Right lobe of liver (tissue), 6 donors: Measurements from ENCODE around the gene KCNQ1. TPM values are rescaled to one million over a fixed set of nuclear protein-coding genes. Genes with fewer than 3 reads are reported as not detected.

Source experiments
- ATAC-seq, 4 donors: fragments of 200-7000 bp; cut with Tn5 transposase; one replicate each; pipeline ENCODE4 v1.9.1; 2020; ENCODE audit warnings: mild to moderate bottlenecking in 4 of 4, moderate library complexity in 4 of 4
- DNase-seq, 3 donors: peaks; one replicate each; pipeline ENCODE4 v3.0.0-alpha.2; 2020
- H3K27ac ChIP-seq, 3 donors: fragments of 200-600 bp; one replicate each; pipeline ENCODE4 v1.8.0; 2022
- H3K27me3 ChIP-seq, 2 donors: fragments of 200-600 bp; one replicate each; pipeline ENCODE4 v1.8.0; 2022
- H3K36me3 ChIP-seq, 4 donors: fragments of 200-600 bp; sonication (generic) in 1 of 4; one replicate each; pipeline versions ENCODE4 v1.5.1 to v1.8.0; 2017 to 2022; ENCODE audit warnings: control low read depth in 1 of 4
- H3K4me1 ChIP-seq, 4 donors: fragments of 200-600 bp; sonication (generic) in 1 of 4; one replicate each; pipeline versions ENCODE4 v1.5.1 to v1.8.0; 2017 to 2022; ENCODE audit warnings: control low read depth in 1 of 4
- H3K4me3 ChIP-seq, 3 donors: fragments of 200-600 bp; one replicate each; pipeline ENCODE4 v1.8.0; 2022
- H3K9me3 ChIP-seq, 4 donors: fragments of 200-600 bp; sonication (generic) in 1 of 4; one replicate each; pipeline versions ENCODE4 v1.5.1 to v1.8.0; 2017 to 2022; ENCODE audit warnings: control low read depth in 1 of 4
- POLR2A ChIP-seq: fragments of 450-650 bp; IDR thresholded peaks from one replicate; pipeline ENCODE4 v1.6.1; 2017; ENCODE audit warnings: antibody characterized with exemption, mild to moderate bottlenecking
- WGBS: methylation state at CpG from one replicate; pipeline ENCODE4 v1.1.6; 2018; ENCODE audit warnings: low coverage, low lambda C conversion rate; ENCODE audit not compliant: insufficient coverage; ENCODE audit errors: missing lambda C conversion rate; 5-methylcytosine and 5-hydroxymethylcytosine counted together
- intact Hi-C, 2 donors: fragments of 100-400 bp; cut with DNase I; formaldehyde crosslinking; loops; one replicate each; pipeline versions ENCODE4 v1.11.2 to v1.14.1; 2022
- total RNA-seq, 6 experiments: library from RNA; depleted of rRNA in 2 of 6; stranded (reverse); fragments of >200 nt in 2 of 6; fragmentation: NEBNext Ultra II Directional in 3 of 6; extraction: Animal tissue kit (Norgen Biotek cat#: 25700) in 3 of 6; gene quantifications; one replicate each; pipeline versions ENCODE4 v1.1.0 to v1.2.4, GENCODE V29; 2016 to 2023
- TF ChIP-seq, protein P1 (sequence below), 4 donors: fragments of 200-600 bp in 3 of 4; fragments of 450-650 bp in 1 of 4; IDR thresholded peaks; one replicate each; pipeline versions ENCODE4 v1.5.1 to v1.8.0; 2016 to 2022; ENCODE audit warnings: antibody characterized with exemption in 4 of 4, mild to moderate bottlenecking in 2 of 4
- donor health status: DM: no; HTN: yes; CAD: no.
- donor health status: DM: no; HTN: no; CAD: no.
- donor health status: DM: no; HTN: no; CAD: no.
- donor health status: DM: no; HTN: yes; CAD: no.
- donor health status: DM: no; HTN: yes; CAD: no.

Gene KCNQ1
- total RNA-seq, 6 experiments from 2014 or later: 0.61 to 2.4 (median 1.8) TPM

DNA sequence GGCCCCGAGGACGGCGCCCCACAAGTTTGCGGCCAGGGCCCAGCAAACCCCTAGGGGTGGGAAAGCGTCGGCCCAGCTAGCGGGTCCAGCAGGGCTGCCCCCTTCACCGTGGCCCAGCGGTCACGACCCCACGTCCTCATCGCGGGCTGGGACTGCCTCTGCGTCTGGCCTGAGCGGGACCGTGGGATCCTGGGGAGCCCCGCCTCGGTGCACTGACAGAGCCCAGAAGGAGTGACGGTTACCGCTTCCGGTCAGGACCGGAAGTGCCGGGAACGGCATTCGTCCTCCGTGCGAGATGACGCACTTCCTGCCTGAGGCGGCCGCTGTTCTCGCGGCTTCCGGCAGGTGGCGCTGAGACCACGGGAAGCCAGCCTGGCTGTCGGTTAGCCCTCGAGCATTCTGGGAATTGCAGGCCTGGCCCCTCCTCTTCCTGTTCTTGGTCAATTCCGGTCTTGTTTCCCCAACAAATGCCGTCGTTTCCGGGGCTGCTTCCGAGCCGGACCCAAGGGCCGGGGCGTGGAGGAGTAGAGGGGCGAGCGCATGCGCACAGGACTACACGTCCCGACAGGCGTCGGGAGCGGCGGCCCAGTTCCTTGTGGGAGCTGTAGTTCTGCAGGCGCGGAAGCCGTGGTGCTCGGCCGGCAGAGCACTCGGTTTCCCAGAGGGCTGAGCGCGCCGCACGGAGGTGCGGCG lies 44.6 kb upstream of the KCNQ1 start, which contains the start of gene TSSC4:
Gene TSSC4 (plus strand): TSS at position 682 of the 693 bp plus-strand sequence. CDS start 1,884 bp downstream, outside the sequence.
- peak within 1 kb of the TSS; percentile 94 to 95 (median 94) for H3K27ac ChIP-seq
- H3K9me3 ChIP-seq: no peaks in the 10 kb centered on the region
- WGBS: 0% methylated on average over 16 of the region's 66 CpGs
- DNase-seq: peak; percentile 100
- no peaks in the 10 kb centered on the region for H3K27me3 ChIP-seq
- peak; percentile 86 to 91 (median 90) for ATAC-seq
- peak within 1 kb of the TSS; percentile 59 to 100 (median 92) for H3K4me3 ChIP-seq
- peak; percentile 81 for TF ChIP-seq POLR2A
- TF ChIP-seq, protein P1, sequence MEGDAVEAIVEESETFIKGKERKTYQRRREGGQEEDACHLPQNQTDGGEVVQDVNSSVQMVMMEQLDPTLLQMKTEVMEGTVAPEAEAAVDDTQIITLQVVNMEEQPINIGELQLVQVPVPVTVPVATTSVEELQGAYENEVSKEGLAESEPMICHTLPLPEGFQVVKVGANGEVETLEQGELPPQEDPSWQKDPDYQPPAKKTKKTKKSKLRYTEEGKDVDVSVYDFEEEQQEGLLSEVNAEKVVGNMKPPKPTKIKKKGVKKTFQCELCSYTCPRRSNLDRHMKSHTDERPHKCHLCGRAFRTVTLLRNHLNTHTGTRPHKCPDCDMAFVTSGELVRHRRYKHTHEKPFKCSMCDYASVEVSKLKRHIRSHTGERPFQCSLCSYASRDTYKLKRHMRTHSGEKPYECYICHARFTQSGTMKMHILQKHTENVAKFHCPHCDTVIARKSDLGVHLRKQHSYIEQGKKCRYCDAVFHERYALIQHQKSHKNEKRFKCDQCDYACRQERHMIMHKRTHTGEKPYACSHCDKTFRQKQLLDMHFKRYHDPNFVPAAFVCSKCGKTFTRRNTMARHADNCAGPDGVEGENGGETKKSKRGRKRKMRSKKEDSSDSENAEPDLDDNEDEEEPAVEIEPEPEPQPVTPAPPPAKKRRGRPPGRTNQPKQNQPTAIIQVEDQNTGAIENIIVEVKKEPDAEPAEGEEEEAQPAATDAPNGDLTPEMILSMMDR (IDR thresholded peaks at IDR 0.05): peak; percentile 96 to 100 (median 100)
- intact Hi-C loops: no loop called here
- H3K4me1 ChIP-seq: peaks cover 0 to 21% (median 7%) of the 10 kb centered on the region in 4 donors
- H3K36me3 ChIP-seq: peaks cover 5 to 42% (median 13%) of the 10 kb centered on the region in 4 donors

DNA sequence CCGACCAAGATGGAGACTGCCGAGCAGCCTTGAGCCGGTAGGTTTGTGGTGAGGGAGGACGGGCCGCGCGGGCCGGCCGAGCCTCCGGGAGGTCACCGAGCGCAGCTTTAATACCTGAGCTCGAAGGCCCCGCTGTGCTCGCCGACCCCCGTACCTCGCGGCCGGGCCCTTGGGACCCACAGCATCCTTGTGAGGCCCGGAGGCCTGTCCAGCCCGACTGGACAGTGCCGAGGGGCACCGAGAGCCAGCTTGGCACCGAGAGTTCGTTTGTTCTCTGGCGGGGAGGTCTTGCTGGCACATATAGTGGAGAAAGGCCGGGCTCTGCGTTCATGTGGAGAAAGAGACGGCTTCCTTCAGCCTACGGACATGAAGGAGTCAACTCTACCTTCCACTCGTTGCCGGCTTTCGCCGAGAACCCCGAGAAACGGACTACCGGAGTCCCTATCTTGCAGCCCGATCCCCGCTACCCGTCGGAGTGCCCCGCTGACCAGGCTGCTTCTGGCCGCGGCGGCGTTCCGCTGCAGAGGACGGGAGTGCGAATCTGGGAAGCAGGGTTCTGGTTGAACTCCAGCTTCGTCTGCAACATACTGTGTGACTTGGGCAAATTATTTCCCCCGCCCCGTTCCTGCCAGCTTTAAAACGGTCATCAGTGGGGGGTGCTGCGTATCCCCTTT lies 43.9 kb upstream of the KCNQ1 start:
- Histone ChIP-seq H3K9me3 (no peaks in the 10 kb centered on the region), H3K4me1 (peaks cover 0 to 21% (median 7%) of the 10 kb centered on the region in 4 donors), H3K27me3 (no peaks in the 10 kb centered on the region), H3K36me3 (peaks cover 5 to 35% (median 10%) of the 10 kb centered on the region in 4 donors), H3K27ac (peak overlapping the region; percentile 41 to 72 (median 59)), H3K4me3 (peak overlapping the region; percentile 59 to 100 (median 92))
- peak in 2 of 4 donors; percentile 0 to 1 for ATAC-seq
- 0% methylated on average over 13 of the region's 55 CpGs for WGBS
- intact Hi-C loops: no loop called here
- DNase-seq: no peak
- TF ChIP-seq POLR2A: peak; percentile 36
- TF ChIP-seq, protein P1 (IDR thresholded peaks at IDR 0.05): no peak

DNA sequence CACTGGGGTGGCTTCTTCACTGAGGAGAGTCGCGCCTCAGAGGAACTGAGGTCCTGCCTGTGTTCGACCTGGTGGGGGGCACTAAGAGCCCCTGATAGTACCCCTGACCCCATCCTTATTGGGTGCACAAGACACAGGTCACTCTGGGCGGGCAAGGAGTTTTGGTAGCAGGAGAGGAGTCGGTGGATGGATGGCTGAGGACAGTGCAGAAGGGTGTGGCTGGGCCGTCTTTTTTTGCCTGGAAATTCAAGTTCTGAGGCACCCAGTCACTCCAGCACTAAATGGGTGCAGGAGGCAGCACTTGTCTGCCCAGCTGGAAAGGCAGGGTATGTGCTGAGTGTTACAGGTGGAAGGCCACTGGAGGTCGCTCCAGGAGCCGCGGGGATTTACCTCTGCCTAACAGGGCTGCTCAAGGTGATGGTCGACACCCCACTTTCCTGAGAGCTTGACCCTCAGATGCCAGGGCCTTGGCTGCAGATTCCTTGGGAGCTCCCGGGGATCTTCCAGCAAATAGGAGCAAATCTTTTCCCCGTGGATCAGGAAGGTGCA lies 43.3 kb upstream of the KCNQ1 start:
- H3K4me3 ChIP-seq: peak overlapping the region; percentile 59 to 100 (median 92)
- TF ChIP-seq POLR2A: no peak
- TF ChIP-seq, protein P1 (IDR thresholded peaks at IDR 0.05): no peak
- ATAC-seq (no peak), DNase-seq (no peak)
- H3K36me3 ChIP-seq: peaks cover 5 to 29% (median 7%) of the 10 kb centered on the region in 4 donors
- no peaks in the 10 kb centered on the region for H3K9me3 ChIP-seq
- H3K27me3 ChIP-seq: no peaks in the 10 kb centered on the region
- intact Hi-C loops: no loop called here
- peak overlapping the region in 1 of 3 donors; percentile 72 for H3K27ac ChIP-seq
- H3K4me1 ChIP-seq: peaks cover 0 to 21% (median 7%) of the 10 kb centered on the region in 4 donors
- WGBS: 0% methylated on average over 3 of the region's 12 CpGs

DNA sequence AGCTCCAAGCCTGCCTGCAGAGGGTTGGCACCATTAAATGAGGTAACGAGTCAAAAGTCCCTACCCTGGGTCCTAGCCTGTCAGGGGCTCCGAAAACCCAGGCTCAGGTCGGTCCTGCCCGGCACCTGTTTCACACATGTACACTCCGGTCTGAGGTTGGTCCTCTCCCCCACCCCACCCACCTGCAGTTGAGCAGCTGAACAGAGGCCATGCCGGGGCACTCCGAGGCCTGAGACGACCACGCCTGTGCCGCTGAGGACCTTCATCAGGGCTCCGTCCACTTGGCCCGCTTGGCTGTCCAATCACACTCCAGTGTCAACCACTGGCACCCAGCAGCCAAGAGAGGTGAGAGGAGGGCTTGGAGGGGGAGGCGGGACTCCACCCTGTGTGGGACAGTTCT lies 42.7 kb upstream of the KCNQ1 start:
- Histone ChIP-seq H3K36me3 (peaks cover 0 to 23% (median 2%) of the 10 kb centered on the region in 4 donors), H3K9me3 (no peaks in the 10 kb centered on the region), H3K4me3 (no peak overlapping the region), H3K27me3 (no peaks in the 10 kb centered on the region), H3K4me1 (peaks cover 0 to 21% (median 7%) of the 10 kb centered on the region in 4 donors), H3K27ac (no peak overlapping the region)
- no peak for DNase-seq
- no peak for ATAC-seq
- intact Hi-C loops: no loop called here
- WGBS: no CpG with 5 or more reads among the region's 13 CpGs
- TF ChIP-seq, protein P1 (IDR thresholded peaks at IDR 0.05): no peak
- no peak for TF ChIP-seq POLR2A
